BLaER1 (cell line): ENCODE measurements around the gene KCNQ1OT1.

Source experiments
- H3K27ac ChIP-seq: shearing (Covaris generic); formaldehyde crosslinking; 2 replicates; pipeline ENCODE4 v1.8.1; 2022
- H3K27me3 ChIP-seq: shearing (Covaris generic); formaldehyde crosslinking; 2 replicates; pipeline ENCODE4 v1.8.1; 2022
- H3K36me3 ChIP-seq: shearing (Covaris generic); formaldehyde crosslinking; 2 replicates; pipeline ENCODE4 v1.8.1; 2022
- H3K4me1 ChIP-seq: shearing (Covaris generic); formaldehyde crosslinking; 2 replicates; pipeline ENCODE4 v1.8.1; 2022
- H3K4me2 ChIP-seq: shearing (Covaris generic); formaldehyde crosslinking; 2 replicates; pipeline ENCODE4 v1.8.1; 2022
- H3K4me3 ChIP-seq: shearing (Covaris generic); formaldehyde crosslinking; 2 replicates; pipeline ENCODE4 v1.8.1; 2022
- H3K9ac ChIP-seq: shearing (Covaris generic); formaldehyde crosslinking; 2 replicates; pipeline ENCODE4 v1.8.1; 2022
- H3K9me3 ChIP-seq: shearing (Covaris generic); formaldehyde crosslinking; 2 replicates; pipeline ENCODE4 v1.8.1; 2022
- H4K20me1 ChIP-seq: shearing (Covaris generic); formaldehyde crosslinking; 2 replicates; pipeline ENCODE4 v1.8.1; 2022
- Cebpa-rat ChIP-seq: shearing (Covaris generic); IDR thresholded peaks from 2 replicates; pipeline ENCODE4 v1.8.1; 2022

KCNQ1OT1 gene

DNA sequence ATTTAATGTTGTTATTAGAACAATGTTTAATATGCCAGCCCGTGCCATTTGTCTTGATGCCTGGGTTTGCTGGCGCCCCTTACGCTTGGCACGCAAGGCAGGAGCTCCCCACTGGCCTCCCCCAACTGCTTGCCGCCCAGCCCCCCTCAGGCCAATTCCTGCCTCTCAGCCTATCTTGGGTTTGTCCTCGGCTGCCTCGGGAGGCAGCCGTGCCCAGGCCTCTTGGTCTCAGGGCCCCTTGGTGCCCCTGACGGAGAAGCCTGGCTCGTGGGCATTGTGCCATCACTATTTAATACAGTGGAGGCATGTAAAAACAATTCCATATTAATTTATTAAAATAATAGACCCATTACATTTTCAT lies 119.8 kb downstream of the KCNQ1OT1 start:
- no peak overlapping the region for H3K27ac ChIP-seq
- no peaks in the 10 kb centered on the region for H3K36me3 ChIP-seq
- H3K4me3 ChIP-seq = no peak overlapping the region
- H3K4me2 ChIP-seq = no peak overlapping the region
- no peak overlapping the region for H3K9ac ChIP-seq
- no peaks in the 10 kb centered on the region for H3K9me3 ChIP-seq
- H3K4me1 ChIP-seq = peaks cover 66% of the 10 kb centered on the region
- no peaks in the 10 kb centered on the region for H4K20me1 ChIP-seq
- no peak for TF ChIP-seq Cebpa-rat
- no peaks in the 10 kb centered on the region for H3K27me3 ChIP-seq

DNA sequence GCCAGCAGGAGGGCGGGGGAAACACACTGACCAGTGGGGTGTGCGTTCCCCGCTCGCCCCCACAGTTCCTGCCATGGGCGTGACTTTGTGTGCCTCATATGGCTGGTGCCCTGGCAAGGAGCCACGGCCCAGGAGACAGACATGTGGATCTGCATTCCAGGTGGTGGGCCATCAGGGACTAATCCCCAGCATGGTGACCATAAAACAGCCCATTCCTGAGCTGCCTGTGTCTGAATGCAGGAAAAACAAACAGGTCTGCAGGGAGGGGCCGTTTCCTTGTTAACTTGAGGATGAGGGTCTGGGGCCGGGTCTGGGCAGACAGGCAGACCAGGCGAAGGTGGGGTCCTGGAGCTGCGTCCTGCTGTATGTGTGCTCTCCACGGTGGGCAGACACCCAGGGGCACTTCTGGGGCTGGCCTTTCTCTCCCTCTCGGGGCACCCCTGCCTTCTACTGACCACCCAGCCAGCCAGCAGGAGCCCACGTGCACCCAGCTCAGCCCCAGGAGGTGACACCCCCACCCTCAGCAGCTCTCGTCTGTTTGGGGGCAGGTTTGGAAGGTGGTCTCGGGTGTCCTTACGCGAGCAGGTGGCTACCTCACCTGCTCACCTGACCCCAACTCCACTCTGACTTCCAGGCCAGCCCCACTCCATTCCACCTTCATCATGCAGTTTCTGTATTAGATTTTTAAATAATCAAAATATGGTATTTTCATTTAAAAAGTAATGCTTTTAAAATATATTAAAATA lies 120.3 kb downstream of the KCNQ1OT1 start:
- Histone ChIP-seq H3K4me3 (no peak overlapping the region), H3K4me1 (peaks cover 72% of the 10 kb centered on the region), H3K36me3 (no peaks in the 10 kb centered on the region), H3K4me2 (no peak overlapping the region), H4K20me1 (no peaks in the 10 kb centered on the region), H3K27ac (no peak overlapping the region), H3K27me3 (no peaks in the 10 kb centered on the region), H3K9me3 (no peaks in the 10 kb centered on the region), H3K9ac (no peak overlapping the region)
- no peak for TF ChIP-seq Cebpa-rat

DNA sequence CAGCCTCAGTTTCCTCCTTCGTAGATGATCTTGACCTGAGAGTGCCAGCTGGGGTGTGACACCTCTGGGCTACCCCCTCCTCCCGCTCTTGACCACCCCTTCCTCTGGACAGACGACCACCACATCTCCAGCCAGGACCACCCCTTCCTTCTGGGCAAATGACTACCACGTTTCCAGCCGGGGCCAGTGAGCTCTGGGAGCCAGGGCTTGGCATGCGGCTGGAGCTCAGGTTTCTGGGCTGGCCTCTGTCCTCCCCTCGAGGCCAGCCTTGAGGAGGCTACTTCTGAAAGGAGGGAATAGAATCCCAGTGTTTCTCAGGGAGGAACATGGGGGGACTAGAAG lies 120.9 kb downstream of the KCNQ1OT1 start:
- no peak overlapping the region for H3K4me3 ChIP-seq
- H3K4me2 ChIP-seq = no peak overlapping the region
- H4K20me1 ChIP-seq = no peaks in the 10 kb centered on the region
- TF ChIP-seq Cebpa-rat = no peak
- H3K9me3 ChIP-seq = no peaks in the 10 kb centered on the region
- no peak overlapping the region for H3K9ac ChIP-seq
- H3K36me3 ChIP-seq = no peaks in the 10 kb centered on the region
- H3K4me1 ChIP-seq = peaks cover 77% of the 10 kb centered on the region
- H3K27me3 ChIP-seq = no peaks in the 10 kb centered on the region
- H3K27ac ChIP-seq = no peak overlapping the region

DNA sequence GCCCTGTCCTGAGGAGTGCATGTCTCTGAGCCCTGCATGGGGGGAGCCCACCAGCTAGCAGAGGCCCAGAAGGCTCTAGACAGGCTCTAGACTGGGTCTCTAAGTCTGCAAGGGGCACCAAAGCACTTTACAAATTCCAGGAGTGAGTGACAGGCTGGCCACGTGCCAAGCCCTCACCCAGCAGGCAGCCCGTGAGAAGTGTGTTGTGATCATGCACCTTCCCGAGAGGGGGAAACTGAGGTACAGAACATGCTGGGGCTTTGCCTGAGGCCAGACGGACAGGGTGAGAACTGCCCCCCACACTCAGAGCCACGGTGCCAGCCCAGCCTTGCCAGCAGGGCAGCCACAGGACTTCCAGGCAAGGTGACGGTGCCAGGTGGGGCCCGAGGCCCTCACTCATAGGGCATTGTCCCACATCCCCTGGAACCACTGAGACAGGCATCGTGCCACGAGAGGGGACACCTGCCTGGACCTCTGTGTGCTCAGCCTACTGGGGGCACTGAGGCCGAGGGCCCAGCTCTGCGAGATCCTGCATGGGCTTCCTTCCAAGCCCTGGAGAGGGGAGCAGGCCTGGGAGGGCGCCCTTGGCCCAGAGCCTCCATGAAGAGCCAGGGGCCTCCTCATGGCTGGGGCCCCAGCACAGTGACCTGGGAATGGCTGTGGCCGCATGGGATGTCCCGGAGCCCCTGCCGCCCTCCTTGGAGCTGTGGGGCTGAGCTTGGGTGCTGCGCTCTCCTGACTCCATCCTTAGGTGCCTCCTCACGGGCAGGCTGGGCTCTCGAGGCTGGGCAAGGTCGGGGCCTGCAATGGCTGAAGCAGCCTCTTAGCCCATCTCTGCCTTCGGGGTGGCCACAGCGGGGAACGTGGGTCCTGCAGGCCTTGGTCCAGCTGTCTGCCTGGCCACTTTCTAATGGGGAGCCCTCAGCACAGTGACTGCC lies 121.5 kb downstream of the KCNQ1OT1 start:
- Histone ChIP-seq H3K4me3 (no peak overlapping the region), H3K9ac (0 out of 2 replicates have a peak overlapping the region, but pooled peaks have one; percentile 41), H3K9me3 (no peaks in the 10 kb centered on the region), H3K27me3 (no peaks in the 10 kb centered on the region), H3K4me1 (peaks cover 77% of the 10 kb centered on the region), H3K4me2 (peak overlapping the region; percentile 36), H3K36me3 (no peaks in the 10 kb centered on the region), H4K20me1 (no peaks in the 10 kb centered on the region), H3K27ac (peak overlapping the region; percentile 65)
- TF ChIP-seq Cebpa-rat = no peak

DNA sequence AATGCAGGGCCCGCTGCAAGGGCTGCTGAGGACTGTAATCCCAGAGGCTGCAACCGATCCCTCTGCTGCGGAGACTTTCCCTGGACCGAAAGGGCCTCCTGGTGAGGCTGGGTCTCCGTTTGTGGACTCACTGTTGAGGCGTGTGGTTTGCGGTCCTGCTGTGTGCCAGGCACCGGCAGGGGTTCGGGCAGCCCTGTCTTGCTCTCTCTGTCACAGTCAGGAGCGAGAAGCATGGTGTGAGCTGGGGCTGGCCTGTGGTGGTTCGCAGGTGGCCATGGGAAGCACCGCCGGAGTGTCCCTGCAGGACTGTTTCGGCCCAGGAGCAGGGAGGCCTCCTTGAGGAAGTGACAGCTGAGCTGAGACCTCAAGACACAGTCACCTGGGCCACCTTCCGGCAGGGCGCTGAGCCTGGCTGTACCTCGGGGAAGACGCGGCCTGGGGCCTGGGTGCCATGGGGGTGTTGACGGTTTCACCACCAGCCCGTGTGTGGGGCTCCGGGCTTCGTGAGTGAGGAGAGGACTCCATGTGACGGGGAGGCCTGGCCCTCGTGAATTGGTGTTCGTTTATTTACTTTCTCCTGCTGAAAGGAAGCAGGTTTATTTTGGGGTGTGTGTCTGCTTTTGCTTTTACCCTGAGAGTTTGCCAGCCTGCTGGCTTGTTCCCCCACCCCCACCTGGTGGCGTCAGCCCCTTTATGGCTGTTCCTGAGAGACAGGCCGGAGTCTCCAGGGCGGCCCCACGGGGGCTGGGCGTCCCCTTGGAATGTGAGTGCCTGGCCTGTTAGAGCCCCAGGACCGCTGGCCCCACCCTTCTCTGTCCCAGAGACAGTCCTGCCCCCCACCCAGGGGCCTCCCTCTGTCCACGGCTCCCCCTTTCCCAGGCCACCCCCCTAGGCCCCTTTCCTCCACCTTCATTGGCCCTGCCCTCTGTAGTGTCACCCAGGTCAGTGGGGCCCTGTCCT lies 122.5 kb downstream of the KCNQ1OT1 start:
- no peaks in the 10 kb centered on the region for H3K27me3 ChIP-seq
- no peak overlapping the region for H3K4me3 ChIP-seq
- no peaks in the 10 kb centered on the region for H3K36me3 ChIP-seq
- H3K27ac ChIP-seq = peak overlapping the region; percentile 65
- peaks cover 73% of the 10 kb centered on the region for H3K4me1 ChIP-seq
- H3K9me3 ChIP-seq = no peaks in the 10 kb centered on the region
- peak overlapping the region; percentile 41; the same call in 1 of the 2 replicates for H3K9ac ChIP-seq
- H4K20me1 ChIP-seq = no peaks in the 10 kb centered on the region
- TF ChIP-seq Cebpa-rat = no peak
- H3K4me2 ChIP-seq = peak overlapping the region; percentile 36

DNA sequence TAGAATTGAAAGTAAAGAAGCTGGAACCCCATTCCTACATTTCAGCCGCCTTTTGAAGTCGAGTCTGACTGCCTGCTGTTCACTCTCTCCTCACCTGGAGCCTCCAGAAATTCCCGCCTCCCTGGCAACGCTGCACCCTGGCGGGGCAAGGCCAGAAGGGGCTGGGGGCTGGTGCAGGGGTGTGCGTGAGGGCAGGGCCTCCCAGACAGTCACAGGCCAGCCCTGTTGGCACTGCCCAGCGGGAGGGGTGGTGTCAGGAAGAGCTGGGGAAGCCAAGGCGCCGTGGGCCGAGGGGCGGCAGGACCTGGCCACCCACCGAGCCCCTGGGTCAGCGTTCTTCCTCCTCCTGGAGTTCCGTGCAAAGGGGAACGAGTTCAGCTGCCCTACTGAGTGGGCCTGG lies 123.2 kb downstream of the KCNQ1OT1 start:
- H3K9me3 ChIP-seq = no peaks in the 10 kb centered on the region
- H4K20me1 ChIP-seq = no peaks in the 10 kb centered on the region
- H3K36me3 ChIP-seq = no peaks in the 10 kb centered on the region
- peak overlapping the region; percentile 30; the same call in 1 of the 2 replicates for H3K27ac ChIP-seq
- H3K27me3 ChIP-seq = no peaks in the 10 kb centered on the region
- H3K4me2 ChIP-seq = peak overlapping the region; percentile 36; the same call in 1 of the 2 replicates
- no peak overlapping the region for H3K9ac ChIP-seq
- no peak overlapping the region for H3K4me3 ChIP-seq
- peaks cover 65% of the 10 kb centered on the region for H3K4me1 ChIP-seq
- no peak for TF ChIP-seq Cebpa-rat

DNA sequence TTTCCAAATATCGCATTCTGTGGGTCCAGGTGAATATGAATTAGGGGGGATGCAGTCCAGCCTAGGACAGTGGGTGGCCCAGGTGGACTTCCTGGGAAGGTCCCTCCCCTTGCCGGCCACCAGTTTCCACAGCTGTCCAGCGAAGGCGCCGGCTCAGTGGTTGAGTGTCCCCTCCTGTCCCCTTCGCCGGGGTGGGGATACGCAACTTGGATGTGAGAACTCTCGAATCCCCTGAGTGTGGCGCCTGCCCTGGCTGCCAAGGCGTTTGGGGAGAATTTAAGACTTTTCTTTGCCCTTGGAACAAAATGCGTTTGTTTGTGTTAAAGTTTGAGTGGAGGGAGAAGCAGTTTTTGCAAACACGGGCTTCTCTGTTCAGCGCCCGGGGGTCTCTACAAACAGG lies 123.7 kb downstream of the KCNQ1OT1 start:
- TF ChIP-seq Cebpa-rat = no peak
- Histone ChIP-seq H3K36me3 (no peaks in the 10 kb centered on the region), H3K27ac (0 out of 2 replicates have a peak overlapping the region, but pooled peaks have one; percentile 30), H3K9me3 (no peaks in the 10 kb centered on the region), H3K9ac (no peak overlapping the region), H3K4me2 (no peak overlapping the region), H4K20me1 (no peaks in the 10 kb centered on the region), H3K4me1 (peaks cover 61% of the 10 kb centered on the region), H3K4me3 (no peak overlapping the region), H3K27me3 (no peaks in the 10 kb centered on the region)

DNA sequence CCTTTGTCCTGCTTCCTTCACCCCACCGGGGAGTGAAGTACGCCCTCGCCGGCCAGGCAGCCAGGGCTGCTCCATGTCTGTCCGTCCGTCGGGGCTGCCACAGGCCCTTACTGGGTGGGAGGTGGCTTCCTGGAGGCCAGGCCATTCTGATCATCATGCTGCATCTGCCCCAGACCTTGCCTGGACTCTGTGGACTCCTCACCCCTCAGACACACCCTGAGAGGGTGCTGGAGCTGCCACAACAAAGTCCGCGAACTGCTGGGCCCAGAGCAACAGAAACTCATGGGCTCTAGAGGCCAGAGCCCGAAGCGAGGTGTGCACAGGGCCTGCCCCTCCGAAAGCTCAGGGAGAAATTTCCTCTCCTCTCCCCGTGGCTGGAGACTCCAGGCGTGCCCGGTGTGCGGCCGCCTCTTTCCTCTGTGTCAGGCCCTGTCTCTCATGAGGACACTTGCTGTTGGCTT lies 124.2 kb downstream of the KCNQ1OT1 start:
- Histone ChIP-seq H3K27me3 (no peaks in the 10 kb centered on the region), H3K4me3 (no peak overlapping the region), H3K4me2 (peak overlapping the region; percentile 72; the same call in 1 of the 2 replicates), H4K20me1 (no peaks in the 10 kb centered on the region), H3K9me3 (no peaks in the 10 kb centered on the region), H3K4me1 (peaks cover 59% of the 10 kb centered on the region), H3K9ac (no peak overlapping the region), H3K36me3 (no peaks in the 10 kb centered on the region), H3K27ac (peak overlapping the region; percentile 76)
- no peak for TF ChIP-seq Cebpa-rat
